SH-SY5Y (cell line): ENCODE results near the gene GNG7.

ENCODE experiments used
- GATA2 ChIP-seq: IDR thresholded peaks from 2 replicates; pipeline ENCODE4 v1.6.1; 2011; ENCODE audit warnings: mild to moderate bottlenecking, low read depth, low read length
- GATA3 ChIP-seq: IDR thresholded peaks from 2 replicates; pipeline ENCODE4 v1.6.1; 2011; ENCODE audit warnings: low read depth, mild to moderate bottlenecking, low read length, moderate library complexity

DNA sequence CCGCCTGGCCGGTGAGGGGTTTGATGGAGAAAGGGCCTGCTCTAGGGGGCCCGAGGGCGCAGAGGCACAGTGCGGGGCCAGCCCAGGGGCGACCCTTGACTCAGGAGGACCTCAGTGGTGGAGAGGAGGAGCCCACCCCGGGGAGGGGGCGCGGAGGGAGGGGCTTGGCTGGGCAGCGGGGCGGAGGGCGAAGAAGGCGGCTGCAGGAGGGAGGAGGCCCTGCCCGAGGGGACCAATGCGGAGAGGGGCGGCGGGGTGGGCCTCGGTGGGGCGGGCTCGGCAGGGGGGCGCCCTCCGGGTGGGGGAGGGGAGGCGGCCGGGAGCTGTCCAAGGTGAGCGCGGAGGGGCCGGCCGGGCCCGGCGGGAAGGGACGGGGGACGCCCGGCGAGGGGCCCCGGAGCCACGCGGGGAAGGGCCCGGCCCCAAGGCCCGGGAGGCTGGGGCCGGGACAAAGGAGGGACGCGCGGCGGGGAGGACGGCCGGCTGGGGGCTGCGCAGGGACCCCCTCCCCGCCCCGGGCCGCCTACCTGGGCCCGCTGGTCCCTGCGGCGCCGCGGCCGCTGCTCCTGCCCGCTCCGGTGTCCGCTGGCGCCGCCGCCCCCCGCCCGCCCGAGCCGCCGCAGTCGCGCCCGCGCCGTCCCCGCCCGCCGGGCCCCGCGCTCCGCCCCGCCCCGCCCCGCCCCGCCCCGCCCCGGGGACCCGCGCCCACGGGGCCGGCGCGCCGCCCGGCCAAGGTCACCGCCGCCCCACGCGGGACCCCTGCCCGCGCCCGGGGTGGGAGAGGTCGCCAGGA is 18.5 kb upstream of the GNG7 start, which contains the start of gene DIRAS1:
- TF ChIP-seq GATA2 (no peak), GATA3 (no peak)
